Panc1 (cell line): Measurements from ENCODE around the gene ABLIM2. TPM values are rescaled to one million over a fixed set of nuclear protein-coding genes. Genes with fewer than 3 reads are reported as not detected.

Experiments used
- ATAC-seq: fragments of 200-7000 bp; cut with Tn5 transposase; 2 replicates; pipeline ENCODE4 v1.9.1; 2020; ENCODE audit warnings: mild to moderate bottlenecking, moderate library complexity
- BruUV-seq: library from RNA; stranded (reverse); fragments of 400-500 nt; replicated peaks from 2 replicates; lab custom pipeline; 2021; lab: Mats Ljungman, UMichigan
- CTCF ChIA-PET: fragments of 300-600 bp; sonication (Branson Sonifier 250); formaldehyde crosslinking; loops from one replicate; lab custom pipeline; 2022; ENCODE audit warnings: antibody characterized with exemption; lab: Charles Lee
- POLR2A ChIA-PET: fragments of 300-600 bp; sonication (Branson Sonifier 250); formaldehyde crosslinking; loops from one replicate; lab custom pipeline; 2022; ENCODE audit warnings: antibody characterized with exemption; lab: Charles Lee
- DNase-seq: peaks from one replicate; pipeline ENCODE4 v3.0.0-alpha.2; 2010; ENCODE audit warnings: low read depth, low spot score
- H3K27ac ChIP-seq: 2 replicates; pipeline ENCODE4 v1.5.1; 2011; ENCODE audit warnings: mild to moderate bottlenecking, low read length, inconsistent platforms
- H3K27me3 ChIP-seq: fragments of 200-500 bp; sonication (Bioruptor generic); 2 replicates; pipeline ENCODE4 v1.6.0; 2014; ENCODE audit warnings: low read length, inconsistent platforms; ENCODE audit not compliant: control insufficient read depth, insufficient read depth
- H3K36me3 ChIP-seq: fragments of 200-500 bp; sonication (Bioruptor generic); 2 replicates; pipeline ENCODE4 v1.5.1; 2014; ENCODE audit warnings: inconsistent platforms, mild to moderate bottlenecking, low read length, moderate library complexity; ENCODE audit not compliant: control insufficient read depth, insufficient read depth
- H3K4me1 ChIP-seq: 2 replicates; pipeline ENCODE4 v1.5.1; 2011; ENCODE audit warnings: inconsistent platforms, mild to moderate bottlenecking, low read length, moderate library complexity; ENCODE audit not compliant: control insufficient read depth, insufficient read depth
- H3K4me3 ChIP-seq, 2 experiments: 2 replicates each; pipeline ENCODE4 v1.5.1; 2011 to 2012; ENCODE audit warnings: low read depth in 2 of 2, low read length in 2 of 2, mild to moderate bottlenecking in 2 of 2, inconsistent platforms in 1 of 2, moderate library complexity in 1 of 2
- H3K9me3 ChIP-seq: fragments of 200-500 bp; sonication (Bioruptor generic); 2 replicates; pipeline ENCODE4 v1.5.1; 2014; ENCODE audit warnings: low read depth, mild to moderate bottlenecking, inconsistent platforms, low read length, moderate library complexity; ENCODE audit not compliant: control insufficient read depth, insufficient read depth
- POLR2AphosphoS5 ChIP-seq: IDR thresholded peaks from 2 replicates; pipeline ENCODE4 v1.6.1; 2012; ENCODE audit warnings: mild to moderate bottlenecking, low read depth, low read length, moderate library complexity
- SIN3A ChIP-seq: IDR thresholded peaks from 2 replicates; pipeline ENCODE4 v1.6.1; 2012; ENCODE audit warnings: low read depth, mild to moderate bottlenecking, low read length, moderate library complexity, borderline replicate concordance; ENCODE audit not compliant: insufficient read depth
- TCF7L2 ChIP-seq: IDR thresholded peaks from 2 replicates; pipeline ENCODE4 v1.6.1; 2011; ENCODE audit warnings: mild to moderate bottlenecking, low read depth, low read length, inconsistent platforms
- in situ Hi-C: cut with HindIII; loops from 2 replicates; pipeline ENCODE4 v1.10.0; 2016; ENCODE audit warnings: low sequenced_read_pairs, low pct_unique_long_range_greater_than_20kb
- intact Hi-C: fragments of 100-400 bp; cut with micrococcal nuclease; formaldehyde crosslinking; loops from one replicate; pipeline ENCODE4 v1.10.0; 2022; ENCODE audit not compliant: unreplicated experiment
- total RNA-seq: library from RNA; stranded (reverse); gene quantifications from one replicate; pipeline ENCODE4 v1.2.1, GENCODE V29; 2021; ENCODE audit not compliant: unreplicated experiment
- TF ChIP-seq, protein P1 (sequence below), 2 experiments: IDR thresholded peaks; 2 replicates each; pipeline ENCODE4 v1.6.1; 2011 to 2012; ENCODE audit warnings: low read depth in 2 of 2, control low read depth in 1 of 2, low read length in 1 of 2, mild to moderate bottlenecking in 1 of 2, moderate library complexity in 1 of 2; ENCODE audit not compliant: insufficient read depth in 1 of 2
- TF ChIP-seq, protein P2 (sequence below): fragments of 450-650 bp; IDR thresholded peaks from 2 replicates; pipeline ENCODE4 v1.5.1; 2017; ENCODE audit warnings: mild to moderate bottlenecking

ABLIM2 gene
- total RNA-seq, 1 experiment from 2014 or later = 0.64 TPM

GRCh38 chr4:7998447-7998846 lies 160.2 kb downstream of the ABLIM2 start:
- Histone ChIP-seq H3K36me3 (no peaks in the 10 kb centered on the region), H3K9me3 (no peaks in the 10 kb centered on the region), H3K27me3 (no peaks in the 10 kb centered on the region), H3K4me1 (no peaks in the 10 kb centered on the region), H3K27ac (no peak overlapping the region), H3K4me3 (no peak overlapping the region)
- TF ChIP-seq, protein P1, sequence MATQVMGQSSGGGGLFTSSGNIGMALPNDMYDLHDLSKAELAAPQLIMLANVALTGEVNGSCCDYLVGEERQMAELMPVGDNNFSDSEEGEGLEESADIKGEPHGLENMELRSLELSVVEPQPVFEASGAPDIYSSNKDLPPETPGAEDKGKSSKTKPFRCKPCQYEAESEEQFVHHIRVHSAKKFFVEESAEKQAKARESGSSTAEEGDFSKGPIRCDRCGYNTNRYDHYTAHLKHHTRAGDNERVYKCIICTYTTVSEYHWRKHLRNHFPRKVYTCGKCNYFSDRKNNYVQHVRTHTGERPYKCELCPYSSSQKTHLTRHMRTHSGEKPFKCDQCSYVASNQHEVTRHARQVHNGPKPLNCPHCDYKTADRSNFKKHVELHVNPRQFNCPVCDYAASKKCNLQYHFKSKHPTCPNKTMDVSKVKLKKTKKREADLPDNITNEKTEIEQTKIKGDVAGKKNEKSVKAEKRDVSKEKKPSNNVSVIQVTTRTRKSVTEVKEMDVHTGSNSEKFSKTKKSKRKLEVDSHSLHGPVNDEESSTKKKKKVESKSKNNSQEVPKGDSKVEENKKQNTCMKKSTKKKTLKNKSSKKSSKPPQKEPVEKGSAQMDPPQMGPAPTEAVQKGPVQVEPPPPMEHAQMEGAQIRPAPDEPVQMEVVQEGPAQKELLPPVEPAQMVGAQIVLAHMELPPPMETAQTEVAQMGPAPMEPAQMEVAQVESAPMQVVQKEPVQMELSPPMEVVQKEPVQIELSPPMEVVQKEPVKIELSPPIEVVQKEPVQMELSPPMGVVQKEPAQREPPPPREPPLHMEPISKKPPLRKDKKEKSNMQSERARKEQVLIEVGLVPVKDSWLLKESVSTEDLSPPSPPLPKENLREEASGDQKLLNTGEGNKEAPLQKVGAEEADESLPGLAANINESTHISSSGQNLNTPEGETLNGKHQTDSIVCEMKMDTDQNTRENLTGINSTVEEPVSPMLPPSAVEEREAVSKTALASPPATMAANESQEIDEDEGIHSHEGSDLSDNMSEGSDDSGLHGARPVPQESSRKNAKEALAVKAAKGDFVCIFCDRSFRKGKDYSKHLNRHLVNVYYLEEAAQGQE (IDR thresholded peaks at IDR 0.05; ENCODE audit: insufficient read depth in 1 of 2, low read depth in 2 of 2, low read length in 1 of 2) = no peak
- TF ChIP-seq, protein P2, sequence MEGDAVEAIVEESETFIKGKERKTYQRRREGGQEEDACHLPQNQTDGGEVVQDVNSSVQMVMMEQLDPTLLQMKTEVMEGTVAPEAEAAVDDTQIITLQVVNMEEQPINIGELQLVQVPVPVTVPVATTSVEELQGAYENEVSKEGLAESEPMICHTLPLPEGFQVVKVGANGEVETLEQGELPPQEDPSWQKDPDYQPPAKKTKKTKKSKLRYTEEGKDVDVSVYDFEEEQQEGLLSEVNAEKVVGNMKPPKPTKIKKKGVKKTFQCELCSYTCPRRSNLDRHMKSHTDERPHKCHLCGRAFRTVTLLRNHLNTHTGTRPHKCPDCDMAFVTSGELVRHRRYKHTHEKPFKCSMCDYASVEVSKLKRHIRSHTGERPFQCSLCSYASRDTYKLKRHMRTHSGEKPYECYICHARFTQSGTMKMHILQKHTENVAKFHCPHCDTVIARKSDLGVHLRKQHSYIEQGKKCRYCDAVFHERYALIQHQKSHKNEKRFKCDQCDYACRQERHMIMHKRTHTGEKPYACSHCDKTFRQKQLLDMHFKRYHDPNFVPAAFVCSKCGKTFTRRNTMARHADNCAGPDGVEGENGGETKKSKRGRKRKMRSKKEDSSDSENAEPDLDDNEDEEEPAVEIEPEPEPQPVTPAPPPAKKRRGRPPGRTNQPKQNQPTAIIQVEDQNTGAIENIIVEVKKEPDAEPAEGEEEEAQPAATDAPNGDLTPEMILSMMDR = no peak
- TF ChIP-seq POLR2AphosphoS5 = no peak
- no peak for TF ChIP-seq TCF7L2
- TF ChIP-seq SIN3A = no peak
- ATAC-seq = no peak
- CTCF ChIA-PET = no interaction called here
- in situ Hi-C loops (no loop called here), intact Hi-C loops (no loop called here)
- POLR2A ChIA-PET = no interaction called here
- no TSS peak for BruUV-seq
- DNase-seq = no peak

DNA sequence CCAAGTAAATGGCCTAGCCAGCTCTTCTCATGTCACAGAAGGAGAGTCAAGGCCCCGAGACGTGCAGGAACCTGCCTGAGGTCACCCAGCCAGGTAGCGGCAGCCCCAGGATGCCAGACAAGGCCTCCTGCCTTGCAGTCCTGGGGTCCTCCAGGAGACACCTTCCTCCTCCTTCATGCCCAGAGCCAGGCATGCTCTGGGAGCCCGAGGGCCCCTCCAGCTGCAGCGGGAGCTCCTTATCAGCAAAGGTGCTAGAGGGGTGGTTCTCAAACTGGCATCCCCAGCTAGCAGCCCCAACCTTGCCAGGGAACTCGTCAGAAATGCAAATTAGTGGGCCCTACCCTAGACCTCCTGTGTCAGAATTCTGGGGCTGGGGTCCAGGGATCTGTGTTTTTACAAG lies 162.7 kb downstream of the ABLIM2 start:
- intact Hi-C loops (no loop called here), in situ Hi-C loops (no loop called here)
- Histone ChIP-seq H3K27ac (no peak overlapping the region), H3K4me1 (no peaks in the 10 kb centered on the region), H3K9me3 (no peaks in the 10 kb centered on the region), H3K4me3 (no peak overlapping the region), H3K36me3 (no peaks in the 10 kb centered on the region), H3K27me3 (no peaks in the 10 kb centered on the region)
- TF ChIP-seq TCF7L2 (no peak), POLR2AphosphoS5 (no peak), SIN3A (no peak)
- TF ChIP-seq, protein P2 = no peak
- TF ChIP-seq, protein P1 (IDR thresholded peaks at IDR 0.05; ENCODE audit: insufficient read depth in 1 of 2, low read depth in 2 of 2, low read length in 1 of 2) = no peak
- CTCF ChIA-PET = no interaction called here
- POLR2A ChIA-PET = no interaction called here
- ATAC-seq = no peak
- DNase-seq = no peak
- BruUV-seq = no TSS peak
